Activated B cell treated with CpG ODN at 0.5 μM for 24 hours (primary cell): ENCODE measurements around the gene AOC3. TPM values are rescaled to one million over a fixed set of nuclear protein-coding genes. Genes with fewer than 3 reads are reported as not detected.
A peak's percentile ranks its signal among the peaks of the same experiment; 100 is the strongest.

ENCODE experiments used
- ATAC-seq: fragments of 200-7000 bp; cut with Tn5 transposase; one replicate; pipeline ENCODE4 v1.10.0; 2021; ENCODE audit warnings: low read depth, mild to moderate bottlenecking, moderate library complexity
- CTCF ChIA-PET: fragments of 350-600 bp; sonication (Branson Sonifier 250); formaldehyde crosslinking; loops from one replicate; lab custom pipeline; 2021; ENCODE audit warnings: antibody characterized with exemption; lab: Charles Lee
- POLR2A ChIA-PET: fragments of 350-600 bp; sonication (Branson Sonifier 250); formaldehyde crosslinking; loops from one replicate; lab custom pipeline; 2021; ENCODE audit warnings: antibody characterized with exemption; lab: Charles Lee
- DNase-seq: peaks from one replicate; pipeline ENCODE4 v3.0.0; 2022
- H3K27ac Mint-ChIP-seq: one replicate; pipeline ENCODE4 v1.8.0; 2020; ENCODE audit warnings: mixed read lengths
- H3K27me3 Mint-ChIP-seq: one replicate; pipeline ENCODE4 v1.8.0; 2021; ENCODE audit warnings: mixed read lengths
- H3K36me3 Mint-ChIP-seq: one replicate; pipeline ENCODE4 v1.8.0; 2021; ENCODE audit warnings: low read depth, mixed read lengths
- H3K4me1 Mint-ChIP-seq: one replicate; pipeline ENCODE4 v1.8.0; 2021; ENCODE audit warnings: mixed read lengths
- H3K4me3 Mint-ChIP-seq: one replicate; pipeline ENCODE4 v1.8.0; 2020; ENCODE audit warnings: mild to moderate bottlenecking, mixed read lengths
- H3K9me3 Mint-ChIP-seq: one replicate; pipeline ENCODE4 v1.8.0; 2020; ENCODE audit warnings: mixed read lengths
- intact Hi-C: fragments of 100-400 bp; cut with micrococcal nuclease; formaldehyde crosslinking; loops from one replicate; pipeline ENCODE4 v1.15.1; 2024
- total RNA-seq: library from RNA; stranded (reverse); gene quantifications from 2 replicates; pipeline ENCODE4 v1.2.3, GENCODE V29; 2022
- TF ChIP-seq, protein P1 (sequence below): fragments of 200-600 bp; IDR thresholded peaks from one replicate; pipeline ENCODE4 v1.8.0; 2022; ENCODE audit warnings: antibody characterized with exemption, mild to moderate bottlenecking

The AOC3 gene
- total RNA-seq, 1 donor from 2014 or later, result 1.4 TPM

- H3K9me3 Mint-ChIP-seq, result no peaks in the 10 kb centered on the region
Observed at GRCh38 chr17:42814633-42815399, 36.2 kb upstream of the AOC3 start.

GRCh38 chr17:42817866-42818265 is 33.1 kb upstream of the AOC3 start:
- ChIA-PET CTCF (interaction anchor here (2.4 to 5.9 kb wide), 2 partner anchors 15 to 16 kb away, joined by 10 to 27 read pairs; partner anchors contain the start of gene PSME3), POLR2A (interaction anchor here (0.5 to 9.2 kb wide), 3 partner anchors 16 to 76 kb away, joined by 3 to 115 read pairs (median 3); partner anchors contain the start of genes CNTD1, COA3 and PSME3)
- H3K27me3 Mint-ChIP-seq, result no peaks in the 10 kb centered on the region
- TF ChIP-seq, protein P1, sequence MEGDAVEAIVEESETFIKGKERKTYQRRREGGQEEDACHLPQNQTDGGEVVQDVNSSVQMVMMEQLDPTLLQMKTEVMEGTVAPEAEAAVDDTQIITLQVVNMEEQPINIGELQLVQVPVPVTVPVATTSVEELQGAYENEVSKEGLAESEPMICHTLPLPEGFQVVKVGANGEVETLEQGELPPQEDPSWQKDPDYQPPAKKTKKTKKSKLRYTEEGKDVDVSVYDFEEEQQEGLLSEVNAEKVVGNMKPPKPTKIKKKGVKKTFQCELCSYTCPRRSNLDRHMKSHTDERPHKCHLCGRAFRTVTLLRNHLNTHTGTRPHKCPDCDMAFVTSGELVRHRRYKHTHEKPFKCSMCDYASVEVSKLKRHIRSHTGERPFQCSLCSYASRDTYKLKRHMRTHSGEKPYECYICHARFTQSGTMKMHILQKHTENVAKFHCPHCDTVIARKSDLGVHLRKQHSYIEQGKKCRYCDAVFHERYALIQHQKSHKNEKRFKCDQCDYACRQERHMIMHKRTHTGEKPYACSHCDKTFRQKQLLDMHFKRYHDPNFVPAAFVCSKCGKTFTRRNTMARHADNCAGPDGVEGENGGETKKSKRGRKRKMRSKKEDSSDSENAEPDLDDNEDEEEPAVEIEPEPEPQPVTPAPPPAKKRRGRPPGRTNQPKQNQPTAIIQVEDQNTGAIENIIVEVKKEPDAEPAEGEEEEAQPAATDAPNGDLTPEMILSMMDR, result no peak
- ATAC-seq (no peak), DNase-seq (no peak)
- peaks cover 7% of the 10 kb centered on the region for H3K4me1 Mint-ChIP-seq
- H3K36me3 Mint-ChIP-seq, result peaks cover 86% of the 10 kb centered on the region
- no peak overlapping the region for H3K27ac Mint-ChIP-seq
- intact Hi-C loops, result no loop called here
- no peaks in the 10 kb centered on the region for H3K9me3 Mint-ChIP-seq
- no peak overlapping the region for H3K4me3 Mint-ChIP-seq

More at GRCh38 chr17:42814633-42815399, 36.2 kb upstream of the AOC3 start:
- Mint-ChIP-seq H3K27ac (no peak overlapping the region), H3K4me3 (no peak overlapping the region), H3K27me3 (no peaks in the 10 kb centered on the region), H3K4me1 (no peaks in the 10 kb centered on the region), H3K36me3 (peaks cover 86% of the 10 kb centered on the region)
- TF ChIP-seq, protein P1, result no peak
- no peak for ATAC-seq
- intact Hi-C loops, result no loop called here
- POLR2A ChIA-PET, result interaction anchor here (0.6 to 2.9 kb wide), 3 partner anchors 9 to 282 kb away, joined by 3 to 11 read pairs (median 5); partner anchors contain the start of genes BECN1 and PSME3
- CTCF ChIA-PET, result no interaction called here
- DNase-seq, result no peak

DNA sequence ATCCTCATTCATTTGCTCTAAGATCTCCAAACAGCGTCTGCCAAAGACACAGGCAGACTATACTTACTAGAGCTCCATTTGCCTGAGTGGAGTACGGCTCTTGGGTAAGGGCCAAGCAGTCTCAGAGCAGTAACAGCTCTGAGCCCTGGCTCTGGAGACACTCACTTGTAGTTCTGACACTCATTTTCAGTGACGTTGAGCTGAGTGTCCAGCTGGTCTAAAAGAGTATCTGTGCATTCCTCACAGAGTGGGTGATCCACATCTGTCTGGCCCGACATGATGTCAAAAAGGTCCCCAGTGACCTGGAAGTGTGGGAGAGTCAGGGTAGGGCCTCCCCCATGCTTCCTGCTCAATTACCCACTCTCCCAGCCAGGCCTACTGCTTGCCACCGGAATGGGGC is 32.6 kb upstream of the AOC3 start:
- Mint-ChIP-seq H3K27ac (no peak overlapping the region), H3K27me3 (no peaks in the 10 kb centered on the region), H3K4me1 (peaks cover 11% of the 10 kb centered on the region), H3K4me3 (no peak overlapping the region), H3K9me3 (no peaks in the 10 kb centered on the region), H3K36me3 (peaks cover 85% of the 10 kb centered on the region)
- DNase-seq (no peak), ATAC-seq (no peak)
- intact Hi-C loops, result no loop called here
- ChIA-PET POLR2A (interaction anchor here (0.5 to 9.2 kb wide), 3 partner anchors 15 to 96 kb away, joined by 3 to 115 read pairs (median 10); partner anchors contain the start of gene PSME3), CTCF (interaction anchor here (2.4 to 5.9 kb wide), 3 partner anchors 15 to 180 kb away, joined by 9 to 27 read pairs (median 10); partner anchors contain the start of genes PSME3 and RPL27)
- TF ChIP-seq, protein P1, result no peak

DNA sequence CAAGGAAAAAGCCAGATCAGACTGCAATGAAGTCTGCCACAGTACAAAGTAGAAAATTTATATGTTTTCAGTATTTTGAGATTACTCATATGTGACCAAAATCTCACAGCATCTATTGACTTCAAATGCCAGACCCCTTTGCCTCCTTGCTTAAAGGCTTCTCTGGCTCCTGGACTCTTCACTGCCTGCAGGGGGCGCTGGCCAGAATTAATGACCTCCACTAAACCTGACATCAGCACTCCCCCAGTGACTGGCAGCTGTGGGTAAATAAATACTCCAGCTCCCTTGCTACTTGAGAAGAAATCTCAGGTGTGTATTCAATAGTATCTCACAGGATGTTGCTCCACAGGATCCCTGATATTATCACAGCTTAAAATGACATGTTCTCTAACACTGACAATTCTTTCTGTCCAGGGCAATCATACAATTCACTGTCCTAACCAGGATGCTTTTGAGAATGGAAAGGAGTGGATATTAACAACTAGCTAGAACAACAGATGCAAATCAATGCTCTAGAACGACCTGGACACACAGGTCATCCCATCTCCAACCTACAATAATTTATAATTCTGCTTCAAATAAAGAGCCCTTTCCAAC is 31.0 kb upstream of the AOC3 start:
- H3K36me3 Mint-ChIP-seq, result peaks cover 73% of the 10 kb centered on the region
- DNase-seq, result peak; percentile 43
- ChIA-PET POLR2A (interaction anchor here (0.7 to 9.2 kb wide), 5 partner anchors 14 to 549 kb away, joined by 3 to 115 read pairs (median 3); partner anchors contain the start of genes CNTD1, COA3 and PSME3), CTCF (interaction anchor here (0.7 to 5.9 kb wide), 4 partner anchors 14 to 379 kb away, joined by 3 to 27 read pairs (median 10); partner anchors contain the start of genes PSME3 and RPL27)
- H3K27ac Mint-ChIP-seq, result no peak overlapping the region
- H3K27me3 Mint-ChIP-seq, result no peaks in the 10 kb centered on the region
- no peaks in the 10 kb centered on the region for H3K9me3 Mint-ChIP-seq
- H3K4me1 Mint-ChIP-seq, result peaks cover 21% of the 10 kb centered on the region
- TF ChIP-seq, protein P1, result no peak
- peak; percentile 20 for ATAC-seq
- H3K4me3 Mint-ChIP-seq, result peak overlapping the region; percentile 28
- intact Hi-C loops, result loop anchor here (1.0 to 5.0 kb wide), 4 partner anchors 78 to 143 kb away; partner anchors contain the start of gene PLEKHH3
